Measurements from ENCODE around the gene DPYSL5.

The DPYSL5 gene

GRCh38 chr2:26840937-26841610 lies 6.9 kb upstream of the DPYSL5 start:
- TF ChIP-seq, protein P1, sequence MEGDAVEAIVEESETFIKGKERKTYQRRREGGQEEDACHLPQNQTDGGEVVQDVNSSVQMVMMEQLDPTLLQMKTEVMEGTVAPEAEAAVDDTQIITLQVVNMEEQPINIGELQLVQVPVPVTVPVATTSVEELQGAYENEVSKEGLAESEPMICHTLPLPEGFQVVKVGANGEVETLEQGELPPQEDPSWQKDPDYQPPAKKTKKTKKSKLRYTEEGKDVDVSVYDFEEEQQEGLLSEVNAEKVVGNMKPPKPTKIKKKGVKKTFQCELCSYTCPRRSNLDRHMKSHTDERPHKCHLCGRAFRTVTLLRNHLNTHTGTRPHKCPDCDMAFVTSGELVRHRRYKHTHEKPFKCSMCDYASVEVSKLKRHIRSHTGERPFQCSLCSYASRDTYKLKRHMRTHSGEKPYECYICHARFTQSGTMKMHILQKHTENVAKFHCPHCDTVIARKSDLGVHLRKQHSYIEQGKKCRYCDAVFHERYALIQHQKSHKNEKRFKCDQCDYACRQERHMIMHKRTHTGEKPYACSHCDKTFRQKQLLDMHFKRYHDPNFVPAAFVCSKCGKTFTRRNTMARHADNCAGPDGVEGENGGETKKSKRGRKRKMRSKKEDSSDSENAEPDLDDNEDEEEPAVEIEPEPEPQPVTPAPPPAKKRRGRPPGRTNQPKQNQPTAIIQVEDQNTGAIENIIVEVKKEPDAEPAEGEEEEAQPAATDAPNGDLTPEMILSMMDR (IDR thresholded peaks at IDR 0.05; ENCODE audit: unreplicated experiment in 3 of 3), result no peak
- Mint-ChIP-seq H3K27me3 (ENCODE audit: low read depth) (peaks cover 53% of the 10 kb centered on the region), H3K4me1 (peaks cover under 1% of the 10 kb centered on the region), H3K36me3 (ENCODE audit: low read depth) (no peaks in the 10 kb centered on the region), H3K27ac (no peak overlapping the region), H3K9me3 (no peaks in the 10 kb centered on the region), H3K4me3 (no peak overlapping the region)

DNA sequence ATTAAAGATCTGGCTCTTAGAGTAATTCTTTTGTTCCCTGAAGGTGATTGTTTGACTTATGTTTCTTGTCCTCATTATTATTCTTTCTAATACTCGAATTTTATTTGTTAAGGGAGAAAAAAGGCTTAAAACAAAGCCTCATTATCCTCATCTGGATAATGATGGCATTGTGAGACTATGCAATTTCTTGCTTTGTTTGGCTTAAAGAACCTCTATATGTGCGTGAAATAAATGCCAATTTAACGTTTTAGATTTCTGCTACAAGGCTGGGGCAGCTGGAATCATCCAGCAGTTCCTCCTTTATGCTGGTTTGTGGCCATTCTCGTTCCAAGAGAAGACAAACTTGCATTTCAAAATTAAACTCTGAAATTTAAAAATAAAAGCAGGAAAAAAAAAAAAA lies 4.9 kb upstream of the DPYSL5 start:
- H3K27me3 Mint-ChIP-seq (ENCODE audit: low read depth), result peaks cover 63% of the 10 kb centered on the region

DNA sequence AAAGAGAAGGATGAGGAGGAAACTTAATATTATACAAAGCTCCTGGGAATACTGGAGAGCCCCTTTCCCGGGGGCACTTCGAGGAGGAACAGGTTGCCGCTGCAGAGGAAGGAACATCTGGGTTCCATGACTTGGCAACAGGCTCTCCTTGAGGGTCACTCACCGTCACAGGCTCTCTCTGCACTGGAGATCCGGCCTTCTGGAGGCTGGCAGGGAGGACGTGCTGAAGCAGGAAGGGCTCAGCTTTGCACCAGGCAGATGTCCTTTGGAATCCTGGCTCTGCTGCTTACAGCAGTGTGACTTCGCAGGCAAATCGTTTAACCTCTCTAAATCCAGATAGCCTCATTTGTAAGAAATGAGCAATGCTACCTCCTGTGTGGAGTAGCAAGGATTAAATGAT lies 2.9 kb upstream of the DPYSL5 start:
- Mint-ChIP-seq H3K27ac (no peak overlapping the region), H3K9me3 (no peaks in the 10 kb centered on the region), H3K4me1 (peaks cover 11% of the 10 kb centered on the region), H3K36me3 (ENCODE audit: low read depth) (no peaks in the 10 kb centered on the region), H3K4me3 (no peak overlapping the region), H3K27me3 (ENCODE audit: low read depth) (peaks cover 65% of the 10 kb centered on the region)
- TF ChIP-seq, protein P1 (IDR thresholded peaks at IDR 0.05; ENCODE audit: unreplicated experiment in 3 of 3), result no peak

More for the DNA sequence above, 4.9 kb upstream of the DPYSL5 start:
- no peaks in the 10 kb centered on the region for H3K36me3 Mint-ChIP-seq (ENCODE audit: low read depth)
- TF ChIP-seq, protein P1 (IDR thresholded peaks at IDR 0.05; ENCODE audit: unreplicated experiment in 3 of 3), result no peak
- peaks cover 11% of the 10 kb centered on the region for H3K4me1 Mint-ChIP-seq
- H3K4me3 Mint-ChIP-seq, result no peak overlapping the region
- H3K9me3 Mint-ChIP-seq, result no peaks in the 10 kb centered on the region
- no peak overlapping the region for H3K27ac Mint-ChIP-seq

- H3K27me3 Mint-ChIP-seq (ENCODE audit: low read depth), result peaks cover 70% of the 10 kb centered on the region
- H3K27ac Mint-ChIP-seq, result peak overlapping the region in 1 of 3 experiments; percentile 37
- peak overlapping the region; percentile 79 to 89 (median 87) for H3K4me3 Mint-ChIP-seq
- peaks cover 20% of the 10 kb centered on the region for H3K4me1 Mint-ChIP-seq
- H3K36me3 Mint-ChIP-seq (ENCODE audit: low read depth), result no peaks in the 10 kb centered on the region
- TF ChIP-seq, protein P1 (IDR thresholded peaks at IDR 0.05; ENCODE audit: unreplicated experiment in 3 of 3), result peak; percentile 86 to 93 (median 90)
- no peaks in the 10 kb centered on the region for H3K9me3 Mint-ChIP-seq
Measured at GRCh38 chr2:26846334-26847306, 1.3 kb upstream of the DPYSL5 start.

DNA sequence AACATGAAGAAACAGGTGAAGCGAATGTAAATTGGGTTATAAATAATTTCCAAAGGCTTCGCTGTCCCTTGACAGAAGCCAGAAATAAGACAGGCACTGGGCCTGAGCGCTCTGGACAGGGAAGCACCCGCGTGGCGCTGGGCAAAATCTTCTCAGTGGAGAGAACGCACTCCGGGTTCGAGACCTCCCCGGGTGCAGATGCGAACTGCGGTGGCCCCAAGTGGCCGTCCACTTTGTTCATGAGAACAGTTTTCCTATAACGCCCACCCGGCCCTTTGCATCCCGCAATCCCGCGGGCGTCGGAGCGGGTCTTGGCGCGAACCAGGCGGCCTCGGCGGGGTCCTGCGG lies 651 bp upstream of the DPYSL5 start:
- TF ChIP-seq, protein P1 (IDR thresholded peaks at IDR 0.05; ENCODE audit: unreplicated experiment in 3 of 3), result no peak
- peak overlapping the region; percentile 79 to 89 (median 87) for H3K4me3 Mint-ChIP-seq
- H3K4me1 Mint-ChIP-seq, result peaks cover 24% of the 10 kb centered on the region
- H3K9me3 Mint-ChIP-seq, result no peaks in the 10 kb centered on the region
- peaks cover 76% of the 10 kb centered on the region for H3K27me3 Mint-ChIP-seq (ENCODE audit: low read depth)
- H3K27ac Mint-ChIP-seq, result peak overlapping the region in 1 of 3 experiments; percentile 37
- H3K36me3 Mint-ChIP-seq (ENCODE audit: low read depth), result no peaks in the 10 kb centered on the region
